HepG2 (cell line): ENCODE results near the gene AP4M1. TPM values are rescaled to one million over a fixed set of nuclear protein-coding genes. Genes with fewer than 3 reads are reported as not detected.

Experiments
- AHDC1 ChIP-seq: sonication (generic); formaldehyde crosslinking; IDR thresholded peaks from 2 replicates; pipeline ENCODE4 v1.5.1; 2020; ENCODE audit warnings: mild to moderate bottlenecking, missing genetic modification reagents, borderline replicate concordance
- ERF ChIP-seq: IDR thresholded peaks from 2 replicates; pipeline ENCODE4 v1.6.1; 2018; ENCODE audit warnings: missing biosample characterization, missing genetic modification reagents
- FOXO4 ChIP-seq: sonication (generic); formaldehyde crosslinking; conservative IDR thresholded peaks from 2 replicates; pipeline ENCODE4 v1.8.1; 2023; ENCODE audit warnings: missing genetic modification reagents
- MEIS2 ChIP-seq: sonication (generic); formaldehyde crosslinking; IDR thresholded peaks from 2 replicates; pipeline ENCODE4 v1.9.0; 2021; ENCODE audit warnings: mild to moderate bottlenecking, missing genetic modification reagents
- NFE2L2 ChIP-seq: fragments of 150-350 bp; IDR thresholded peaks from 2 replicates; pipeline ENCODE4 v1.6.1; 2014; ENCODE audit warnings: low read length
- PAXIP1 ChIP-seq: sonication (generic); formaldehyde crosslinking; conservative IDR thresholded peaks from 2 replicates; pipeline ENCODE4 v1.4.0; 2020; ENCODE audit warnings: mild to moderate bottlenecking, missing genetic modification reagents, moderate library complexity
- ZNF609 ChIP-seq: sonication (generic); formaldehyde crosslinking; IDR thresholded peaks from 2 replicates; pipeline ENCODE4 v1.4.0; 2020; ENCODE audit warnings: mild to moderate bottlenecking, missing genetic modification reagents, borderline replicate concordance
- ZNF644 ChIP-seq: IDR thresholded peaks from 2 replicates; pipeline ENCODE4 v1.6.1; 2016; ENCODE audit warnings: low read depth
- ZNF724P ChIP-seq: sonication (generic); formaldehyde crosslinking; IDR thresholded peaks from 2 replicates; pipeline ENCODE4 v1.8.0; 2022; ENCODE audit warnings: missing genetic modification reagents, borderline replicate concordance
- polyA plus RNA-seq, 8 experiments: library from polyadenylated mRNA; depleted of rRNA in 3 of 8; stranded (reverse) in 7 of 8; unstranded in 1 of 8; fragments of >200 nt; fragmentation: Illumina TruSeq in 4 of 8; extraction: Trizol in 4 of 8; gene quantifications; 2 replicates each; pipeline versions ENCODE4 v1.2.1 to v1.2.3, GENCODE V29; 2011 to 2016; ENCODE audit warnings: low read depth in 4 of 8, missing spikeins in 1 of 8, mixed read lengths in 1 of 8; ENCODE audit not compliant: insufficient read depth in 1 of 8
- total RNA-seq, 5 experiments: library from RNA; depleted of rRNA; stranded (reverse); fragments of >200 nt; fragmentation: Illumina TruSeq; extraction: Trizol; gene quantifications; 2 replicates each; pipeline ENCODE4 v1.2.3, GENCODE V29; 2016; ENCODE audit warnings: low read depth in 1 of 5
- TF ChIP-seq, protein P1 (sequence below): sonication (generic); formaldehyde crosslinking; IDR thresholded peaks from 2 replicates; pipeline ENCODE4 v1.5.1; 2020; ENCODE audit warnings: mild to moderate bottlenecking, moderate library complexity, missing genetic modification reagents

AP4M1 gene
- total and polyA plus RNA-seq, 2 of the 13 experiments (the other 11 are each of a cell fraction or from before 2014, with no cell fraction given) = 6.3 to 9.7 TPM

DNA sequence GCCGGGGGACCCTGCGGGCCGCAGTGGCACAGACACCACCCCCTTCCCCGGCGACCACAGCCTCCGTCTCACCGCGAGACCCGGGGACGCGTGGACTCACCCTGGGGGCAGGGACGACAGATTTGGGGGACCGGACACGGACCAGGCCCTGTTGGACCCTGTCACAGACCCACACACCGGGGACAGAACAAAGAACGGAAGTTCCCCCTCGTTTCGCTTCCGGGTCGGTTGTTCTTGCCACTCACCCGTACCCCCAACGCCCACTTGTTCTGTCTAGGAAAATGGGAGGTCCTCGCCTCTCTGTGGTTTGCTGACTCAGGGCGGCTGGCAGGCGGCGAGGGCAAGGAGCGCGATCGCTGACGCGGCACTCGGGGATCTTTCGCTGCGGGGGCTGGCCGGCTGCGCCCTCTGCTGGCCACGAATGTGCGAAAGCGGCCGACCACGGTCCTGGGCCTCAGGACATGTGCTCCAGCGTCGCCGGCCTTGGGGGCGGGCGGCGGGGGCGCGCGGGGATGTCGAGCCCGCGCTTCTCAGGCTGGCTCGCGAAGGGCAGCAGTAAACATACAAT, 19.8 kb upstream of the AP4M1 start, which contains the start of gene ZNF3 (continued):
- TF ChIP-seq, protein P1, sequence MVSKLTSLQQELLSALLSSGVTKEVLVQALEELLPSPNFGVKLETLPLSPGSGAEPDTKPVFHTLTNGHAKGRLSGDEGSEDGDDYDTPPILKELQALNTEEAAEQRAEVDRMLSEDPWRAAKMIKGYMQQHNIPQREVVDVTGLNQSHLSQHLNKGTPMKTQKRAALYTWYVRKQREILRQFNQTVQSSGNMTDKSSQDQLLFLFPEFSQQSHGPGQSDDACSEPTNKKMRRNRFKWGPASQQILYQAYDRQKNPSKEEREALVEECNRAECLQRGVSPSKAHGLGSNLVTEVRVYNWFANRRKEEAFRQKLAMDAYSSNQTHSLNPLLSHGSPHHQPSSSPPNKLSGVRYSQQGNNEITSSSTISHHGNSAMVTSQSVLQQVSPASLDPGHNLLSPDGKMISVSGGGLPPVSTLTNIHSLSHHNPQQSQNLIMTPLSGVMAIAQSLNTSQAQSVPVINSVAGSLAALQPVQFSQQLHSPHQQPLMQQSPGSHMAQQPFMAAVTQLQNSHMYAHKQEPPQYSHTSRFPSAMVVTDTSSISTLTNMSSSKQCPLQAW (CRISPR knock-in tag) = peak; percentile 98
- peak; percentile 71 for TF ChIP-seq PAXIP1 (CRISPR knock-in tag)
- peak; percentile 45; the same call in 1 of the 2 replicates for TF ChIP-seq ZNF724P (CRISPR knock-in tag)
- peak; percentile 59; the same call in 1 of the 2 replicates for TF ChIP-seq AHDC1 (CRISPR knock-in tag)
- 0 out of 2 replicates have a peak, but pooled peaks have one; percentile 6 for TF ChIP-seq ZNF644
- peak; percentile 87 for TF ChIP-seq ZNF609 (CRISPR knock-in tag)
- peak; percentile 98 for TF ChIP-seq ERF (CRISPR knock-in tag)
- 0 out of 2 replicates have a peak, but pooled peaks have one; percentile 30 for TF ChIP-seq FOXO4
- peak; percentile 66 for TF ChIP-seq NFE2L2
- TF ChIP-seq MEIS2 (CRISPR knock-in tag) = peak; percentile 51; the same call in 1 of the 2 replicates
